Heart left ventricle (tissue), 16 donors: ENCODE data around the gene KDM4B. TPM values are rescaled to one million over a fixed set of nuclear protein-coding genes. Genes with fewer than 3 reads are reported as not detected.

Experiments
- ATAC-seq, 4 donors: fragments of 200-7000 bp; cut with Tn5 transposase; one replicate each; pipeline ENCODE4 v1.9.1; 2020 to 2022; ENCODE audit warnings: moderate library complexity in 4 of 4, mild to moderate bottlenecking in 3 of 4, moderate number of reproducible peaks in 1 of 4
- DNase-seq, 5 donors: peaks; one replicate each; pipeline ENCODE4 v3.0.0-alpha.2; 2020
- H3K27ac ChIP-seq, 12 donors: fragments of 200-600 bp; sonication (generic) in 4 of 12; one replicate each; pipeline versions ENCODE4 v1.5.0 to v1.8.0; 2016 to 2022; ENCODE audit warnings: mild to moderate bottlenecking in 2 of 12
- H3K27me3 ChIP-seq, 9 donors: fragments of 200-600 bp; sonication (generic) in 2 of 9; one replicate each; pipeline versions ENCODE4 v1.5.1 to v1.8.0; 2016 to 2022; ENCODE audit warnings: mild to moderate bottlenecking in 3 of 9
- H3K36me3 ChIP-seq, 9 donors: fragments of 200-600 bp; sonication (generic) in 2 of 9; one replicate each; pipeline versions ENCODE4 v1.5.0 to v1.8.0; 2018 to 2022; ENCODE audit warnings: mild to moderate bottlenecking in 2 of 9
- H3K4me1 ChIP-seq, 12 donors: fragments of 200-600 bp; sonication (generic) in 4 of 12; one replicate each; pipeline versions ENCODE4 v1.5.0 to v1.8.0; 2016 to 2022; ENCODE audit warnings: mild to moderate bottlenecking in 3 of 12
- H3K4me3 ChIP-seq, 12 donors: fragments of 200-600 bp; sonication (generic) in 4 of 12; one replicate each; pipeline versions ENCODE4 v1.5.0 to v1.8.0; 2017 to 2022; ENCODE audit warnings: mild to moderate bottlenecking in 9 of 12, moderate library complexity in 4 of 12
- H3K9me3 ChIP-seq, 12 donors: fragments of 200-600 bp; sonication (generic) in 4 of 12; one replicate each; pipeline versions ENCODE4 v1.5.0 to v1.8.0; 2016 to 2022; ENCODE audit warnings: mild to moderate bottlenecking in 1 of 12
- CTCF ChIP-seq, 12 donors: fragments of 200-600 bp; sonication (generic) in 4 of 12; IDR thresholded peaks; one replicate each; pipeline versions ENCODE4 v1.5.0 to v1.8.0; 2018 to 2022; ENCODE audit warnings: antibody characterized with exemption in 12 of 12, mild to moderate bottlenecking in 5 of 12
- POLR2A ChIP-seq, 2 donors: fragments of 450-650 bp; IDR thresholded peaks; one replicate each; pipeline ENCODE4 v1.6.1; 2017; ENCODE audit warnings: antibody characterized with exemption in 2 of 2, mild to moderate bottlenecking in 2 of 2, moderate library complexity in 2 of 2
- WGBS, 4 donors: extraction: QIAGEN DNeasy Blood & Tissue Kit in 2 of 4; methylation state at CpG; one replicate each; pipeline versions ENCODE4 v1.1.5 to v1.1.7; 2013 to 2018; 5-methylcytosine and 5-hydroxymethylcytosine counted together
- intact Hi-C, 10 donors: fragments of 100-400 bp; cut with DNase I; formaldehyde crosslinking; loops; one replicate each; pipeline versions ENCODE4 v1.11.1 to v1.14.2; 2022
- polyA plus RNA-seq, 2 donors: library from polyadenylated mRNA; stranded (reverse); fragments of 200-250 nt; gene quantifications; one replicate each; pipeline ENCODE4 v1.2.3, GENCODE V29; 2013
- total RNA-seq, 9 donors: library from RNA; depleted of rRNA in 2 of 9; stranded (reverse); fragments of >200 nt in 2 of 9; fragmentation: NEBNext Ultra II Directional in 3 of 9; extraction: Animal tissue kit (Norgen Biotek cat#: 25700) in 3 of 9; gene quantifications; one replicate each; pipeline versions ENCODE4 v1.1.0 to v1.2.4, GENCODE V29; 2016 to 2023
- donor health status: ischemic (EF 13 %, LVEDD 7.1; RV severe dilation, severe dysfunction).
- donor health status: healthy with polysubstance abuse.
- donor health status: DM: no; HTN: yes; CAD: no.
- donor health status: DM: no; HTN: no; CAD: no.
- donor health status: ischemic (EF 25% LVEDD 6.9; RV normal size, moderate dysfunction).
- donor health status: ischemic (EF 25% LVEDD 5.7; RV mildly dilated, moderate dysfunction).
- donor health status: healthy.
- donor health status: DM: yes; HTN: yes; CAD: no.
- donor health status: ischemic (EF 35%, LVEDD 5.7; RV mildly dilated, moderate dysfunction).
- donor health status: nonischemic (EF 11% LVEDD 7.7; RV severe dilation, severe dysfunction).
- donor health status: DM: yes; HTN: yes; CAD: no.
- donor health status: PGD.
- donor health status: ischemic (EF 29% LVEDD 5.4; RV normal size, mild dysfunction).
- donor health status: nonischemic (EF 23%, LVEDD 6.1; RV moderate dilation, normal function).

KDM4B gene
- total and polyA plus RNA-seq, 11 donors, result 21.5 to 36.5 (median 27.2) TPM

GRCh38 chr19:5016781-5017180 lies 47.9 kb downstream of the KDM4B start:
- peaks cover 0 to 24% (median 16%) of the 10 kb centered on the region in 12 donors for H3K4me1 ChIP-seq
- intact Hi-C loops, result loop anchor here in 1 of 10 donors (5.0 kb wide), 1 partner anchor 44 kb away; no protein-coding TSS in a partner anchor
- ATAC-seq (no peak), DNase-seq (peak in 1 of 5 donors; percentile 48)
- peaks cover 0 to 36% (median 21%) of the 10 kb centered on the region in 9 donors for H3K36me3 ChIP-seq
- no peaks in the 10 kb centered on the region for H3K27me3 ChIP-seq
- no peak overlapping the region for H3K4me3 ChIP-seq
- WGBS, 4 donors, result 91 to 95% (median 93%) methylated on average over 14 of the region's 14 CpGs
- no peak overlapping the region for H3K27ac ChIP-seq
- no peaks in the 10 kb centered on the region for H3K9me3 ChIP-seq
- TF ChIP-seq CTCF (IDR thresholded peaks at IDR 0.05) (no peak), POLR2A (IDR thresholded peaks at IDR 0.05) (no peak)

GRCh38 chr19:5017235-5017634 lies 48.3 kb downstream of the KDM4B start:
- ATAC-seq (no peak), DNase-seq (no peak)
- TF ChIP-seq CTCF (IDR thresholded peaks at IDR 0.05) (no peak), POLR2A (IDR thresholded peaks at IDR 0.05) (no peak)
- WGBS, 4 donors, result 85 to 92% (median 89%) methylated on average over 5 of the region's 5 CpGs
- no peaks in the 10 kb centered on the region for H3K27me3 ChIP-seq
- no peaks in the 10 kb centered on the region for H3K9me3 ChIP-seq
- H3K36me3 ChIP-seq, result peaks cover 0 to 36% (median 21%) of the 10 kb centered on the region in 9 donors
- peaks cover 0 to 22% (median 11%) of the 10 kb centered on the region in 12 donors for H3K4me1 ChIP-seq
- H3K27ac ChIP-seq, result no peak overlapping the region
- no peak overlapping the region for H3K4me3 ChIP-seq
- intact Hi-C loops, result loop anchor here in 1 of 10 donors (5.0 kb wide), 1 partner anchor 45 kb away; no protein-coding TSS in a partner anchor

GRCh38 chr19:5018224-5019015 lies 49.5 kb downstream of the KDM4B start:
- peaks cover 0 to 36% (median 21%) of the 10 kb centered on the region in 9 donors for H3K36me3 ChIP-seq
- ATAC-seq, result no peak
- peaks cover 0 to 14% (median 9%) of the 10 kb centered on the region in 12 donors for H3K4me1 ChIP-seq
- H3K4me3 ChIP-seq, result no peak overlapping the region
- intact Hi-C loops, result loop anchor here in 1 of 10 donors (5.0 kb wide), 1 partner anchor 46 kb away; no protein-coding TSS in a partner anchor
- no peak overlapping the region for H3K27ac ChIP-seq
- H3K9me3 ChIP-seq, result no peaks in the 10 kb centered on the region
- no peak for DNase-seq
- no peaks in the 10 kb centered on the region for H3K27me3 ChIP-seq
- TF ChIP-seq POLR2A (IDR thresholded peaks at IDR 0.05) (no peak), CTCF (IDR thresholded peaks at IDR 0.05) (no peak)
- WGBS, 4 donors, result 75 to 86% (median 83%) methylated on average over 16 of the region's 16 CpGs

- intact Hi-C loops, result loop anchor here in 4 of 10 donors (5.0 to 10.0 kb wide), 2 partner anchors 33 to 46 kb away; no protein-coding TSS in a partner anchor
- DNase-seq (no peak), ATAC-seq (no peak)
- Histone ChIP-seq H3K9me3 (no peaks in the 10 kb centered on the region), H3K4me3 (no peak overlapping the region), H3K36me3 (peaks cover 0 to 36% (median 21%) of the 10 kb centered on the region in 9 donors), H3K27me3 (no peaks in the 10 kb centered on the region), H3K4me1 (peaks cover 0 to 22% (median 15%) of the 10 kb centered on the region in 12 donors), H3K27ac (no peak overlapping the region)
- TF ChIP-seq POLR2A (IDR thresholded peaks at IDR 0.05) (no peak), CTCF (IDR thresholded peaks at IDR 0.05) (no peak)
- WGBS, 4 donors, result 83 to 92% (median 90%) methylated on average over 21 of the region's 21 CpGs
Measured at GRCh38 chr19:5020368-5020767, 51.5 kb downstream of the KDM4B start.
